Karpas-422 (cell line): ENCODE results near the gene BANF2. TPM values are rescaled to one million over a fixed set of nuclear protein-coding genes. Genes with fewer than 3 reads are reported as not detected.
"Not testable (repeated sequence)": the region's sequence is repeated elsewhere in the genome, so short reads cannot be mapped to it uniquely, and the experiment has no call there.

ENCODE experiments used
- DNase-seq: peaks from one replicate; pipeline ENCODE4 v3.0.0-alpha.2; 2015
- H2AFZ ChIP-seq: fragments of 200-600 bp; sonication (generic); 2 replicates; pipeline ENCODE4 v1.6.1; 2014; ENCODE audit warnings: antibody characterized with exemption, low read length, mixed read lengths
- H3K27ac ChIP-seq: fragments of 200-600 bp; sonication (generic); 2 replicates; pipeline ENCODE4 v1.5.1; 2014; ENCODE audit warnings: mild to moderate bottlenecking, low read length, moderate library complexity
- H3K27me3 ChIP-seq: fragments of 200-600 bp; sonication (generic); 2 replicates; pipeline ENCODE4 v1.6.1; 2014; ENCODE audit warnings: low read length, mixed read lengths
- H3K36me3 ChIP-seq: fragments of 200-600 bp; sonication (generic); 2 replicates; pipeline ENCODE4 v1.6.1; 2014; ENCODE audit warnings: low read length, mixed read lengths; ENCODE audit not compliant: insufficient read depth
- H3K4me1 ChIP-seq: fragments of 200-600 bp; sonication (generic); 2 replicates; pipeline ENCODE4 v1.6.1; 2014; ENCODE audit warnings: mild to moderate bottlenecking, low read length, mixed read lengths
- H3K4me2 ChIP-seq: fragments of 200-600 bp; sonication (generic); 2 replicates; pipeline ENCODE4 v1.6.1; 2014; ENCODE audit warnings: low read length, low read depth, mild to moderate bottlenecking; ENCODE audit not compliant: poor library complexity, severe bottlenecking
- H3K4me3 ChIP-seq: fragments of 200-600 bp; sonication (generic); 2 replicates; pipeline ENCODE4 v1.5.1; 2014; ENCODE audit warnings: mild to moderate bottlenecking, antibody characterized with exemption, low read length, mixed read lengths
- H3K79me2 ChIP-seq: fragments of 200-600 bp; sonication (generic); 2 replicates; pipeline ENCODE4 v1.6.1; 2014; ENCODE audit warnings: mild to moderate bottlenecking, low read length, mixed read lengths
- H3K9ac ChIP-seq: fragments of 200-600 bp; sonication (generic); 2 replicates; pipeline ENCODE4 v1.6.0; 2014; ENCODE audit warnings: low read length
- H3K9me2 ChIP-seq: fragments of 200-600 bp; sonication (generic), shearing (Covaris generic); replicated peaks from 2 replicates; pipeline ENCODE4 v1.6.0; 2014; ENCODE audit warnings: mild to moderate bottlenecking, low read length, moderate library complexity; ENCODE audit not compliant: insufficient read depth
- H3K9me3 ChIP-seq: fragments of 300-700, 200-600 bp; sonication (generic); 2 replicates; pipeline ENCODE4 v1.6.1; 2014; ENCODE audit warnings: low read length, mixed read lengths
- H4K20me1 ChIP-seq: fragments of 200-600 bp; sonication (generic); 2 replicates; pipeline ENCODE4 v1.6.1; 2014; ENCODE audit warnings: mild to moderate bottlenecking, antibody characterized with exemption, low read length, low read depth; ENCODE audit not compliant: insufficient read depth
- total RNA-seq: library from RNA; depleted of rRNA; stranded (reverse); fragments of >200 nt; shearing (Covaris generic); gene quantifications from 2 replicates; pipeline ENCODE4 v1.2.3, GENCODE V29; 2014; ENCODE audit warnings: low replicate concordance

Gene BANF2
- total RNA-seq, 1 experiment from 2014 or later: not detected

- H3K9ac ChIP-seq: no peak overlapping the region
- H4K20me1 ChIP-seq: no peaks in the 10 kb centered on the region
- no peaks in the 10 kb centered on the region for H3K4me1 ChIP-seq
- no peak for DNase-seq
- H2AFZ ChIP-seq: no peak overlapping the region
- no peak overlapping the region for H3K4me3 ChIP-seq
- H3K79me2 ChIP-seq: no peaks in the 10 kb centered on the region
- no peaks in the 10 kb centered on the region for H3K36me3 ChIP-seq
- H3K4me2 ChIP-seq: no peak overlapping the region
- no peaks in the 10 kb centered on the region for H3K27me3 ChIP-seq
- H3K9me2 ChIP-seq: no peaks in the 10 kb centered on the region
- no peaks in the 10 kb centered on the region for H3K9me3 ChIP-seq
- no peak overlapping the region for H3K27ac ChIP-seq
These were observed 66.5 kb downstream of the BANF2 start for GRCh38 chr20:17766226-17766625.

- H3K27ac ChIP-seq: no peak overlapping the region
- no peak overlapping the region for H3K4me2 ChIP-seq
- no peaks in the 10 kb centered on the region for H3K27me3 ChIP-seq
- H4K20me1 ChIP-seq: no peaks in the 10 kb centered on the region
- no peaks in the 10 kb centered on the region for H3K79me2 ChIP-seq
- H3K4me3 ChIP-seq: no peak overlapping the region
- H3K9ac ChIP-seq: no peak overlapping the region
- H3K9me2 ChIP-seq: no peaks in the 10 kb centered on the region
- no peaks in the 10 kb centered on the region for H3K9me3 ChIP-seq
- no peak for DNase-seq
- H3K4me1 ChIP-seq: no peaks in the 10 kb centered on the region
- no peaks in the 10 kb centered on the region for H3K36me3 ChIP-seq
- H2AFZ ChIP-seq: no peak overlapping the region
These were observed 67.9 kb downstream of the BANF2 start for GRCh38 chr20:17767624-17768023.

GRCh38 chr20:17768271-17768670 lies 68.5 kb downstream of the BANF2 start:
- no peak for DNase-seq
- Histone ChIP-seq H3K4me3 (no peak overlapping the region), H3K4me2 (no peak overlapping the region), H2AFZ (no peak overlapping the region), H3K79me2 (no peaks in the 10 kb centered on the region), H3K36me3 (no peaks in the 10 kb centered on the region), H3K27ac (no peak overlapping the region), H3K27me3 (no peaks in the 10 kb centered on the region), H3K9ac (no peak overlapping the region), H3K9me3 (no peaks in the 10 kb centered on the region), H3K9me2 (no peaks in the 10 kb centered on the region), H4K20me1 (no peaks in the 10 kb centered on the region), H3K4me1 (no peaks in the 10 kb centered on the region)

DNA sequence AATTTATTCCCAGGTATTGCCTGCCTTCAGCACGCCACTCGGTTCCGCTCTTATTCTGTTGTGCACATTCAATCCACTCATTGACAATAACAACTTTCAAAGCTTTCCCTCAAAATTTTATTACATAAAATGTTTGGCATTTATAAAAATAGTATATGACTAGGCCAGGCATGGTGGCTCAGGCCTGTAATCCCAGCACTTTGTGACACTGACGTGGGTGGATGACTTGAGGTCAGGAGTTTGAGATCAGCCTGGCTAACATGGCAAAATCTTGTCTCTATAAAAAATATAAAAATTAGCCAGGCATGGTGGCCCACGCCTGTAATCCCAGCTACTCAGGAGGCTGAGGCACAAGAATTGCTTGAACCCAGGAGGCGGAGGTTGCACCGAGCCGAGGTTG lies 70.0 kb downstream of the BANF2 start:
- not testable (repeated sequence) for H3K27me3 ChIP-seq, H3K9me3 ChIP-seq, H4K20me1 ChIP-seq, H3K36me3 ChIP-seq, H3K9me2 ChIP-seq, H3K79me2 ChIP-seq, DNase-seq, H3K4me1 ChIP-seq, H3K4me2 ChIP-seq, H3K27ac ChIP-seq, H3K9ac ChIP-seq, H2AFZ ChIP-seq, H3K4me3 ChIP-seq

DNA sequence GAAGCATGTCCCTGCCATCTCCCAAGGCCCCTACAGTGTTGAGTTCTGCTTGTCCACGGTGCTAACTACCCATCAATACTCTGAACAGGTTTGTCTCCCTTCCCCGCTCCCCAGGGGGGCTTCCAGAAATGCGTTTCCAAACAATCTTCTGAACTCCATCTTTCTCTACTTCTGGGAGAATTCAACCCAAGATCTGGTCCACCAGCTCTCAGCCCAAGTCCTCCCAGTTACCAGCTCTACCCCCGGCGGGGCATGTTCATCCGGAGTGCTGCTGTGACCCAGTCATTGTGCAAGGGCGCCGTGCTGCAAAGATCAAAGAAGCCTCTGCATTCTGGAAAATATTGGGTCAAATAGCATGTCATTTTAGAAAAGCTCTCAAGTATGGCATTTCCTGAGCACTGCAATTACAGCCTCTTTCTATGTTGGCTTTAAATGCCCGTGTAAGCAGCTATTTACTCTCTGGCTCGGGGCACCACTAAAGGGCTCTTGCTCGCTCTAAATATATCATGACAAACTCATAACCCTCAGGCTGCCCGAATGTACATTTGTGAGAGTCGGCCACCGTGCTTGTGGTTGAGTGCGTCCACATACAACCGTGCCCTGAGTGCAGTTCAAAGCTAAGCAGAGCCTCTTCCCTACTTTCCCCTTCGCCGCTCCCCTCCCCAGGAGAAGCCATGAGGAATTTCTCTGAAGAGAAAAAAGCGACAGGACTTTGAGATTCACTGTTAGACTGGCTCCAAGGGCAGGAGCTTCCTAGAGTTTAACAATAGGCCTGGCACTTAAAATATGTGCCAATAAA lies 71.6 kb downstream of the BANF2 start:
- Histone ChIP-seq H3K9ac (no peak overlapping the region), H3K36me3 (no peaks in the 10 kb centered on the region), H3K9me3 (no peaks in the 10 kb centered on the region), H3K4me2 (no peak overlapping the region), H3K9me2 (no peaks in the 10 kb centered on the region), H3K27me3 (no peaks in the 10 kb centered on the region), H2AFZ (no peak overlapping the region), H4K20me1 (no peaks in the 10 kb centered on the region), H3K4me3 (no peak overlapping the region), H3K4me1 (no peaks in the 10 kb centered on the region), H3K27ac (no peak overlapping the region), H3K79me2 (no peaks in the 10 kb centered on the region)
- DNase-seq: no peak

- H3K36me3 ChIP-seq: no peaks in the 10 kb centered on the region
- H3K9me3 ChIP-seq: no peaks in the 10 kb centered on the region
- H3K4me1 ChIP-seq: no peaks in the 10 kb centered on the region
- H3K4me2 ChIP-seq: no peak overlapping the region
- H3K9me2 ChIP-seq: no peaks in the 10 kb centered on the region
- H3K27ac ChIP-seq: no peak overlapping the region
- H3K9ac ChIP-seq: no peak overlapping the region
- no peaks in the 10 kb centered on the region for H4K20me1 ChIP-seq
- H3K27me3 ChIP-seq: no peaks in the 10 kb centered on the region
- H3K4me3 ChIP-seq: no peak overlapping the region
- no peaks in the 10 kb centered on the region for H3K79me2 ChIP-seq
- H2AFZ ChIP-seq: no peak overlapping the region
- DNase-seq: no peak
These were observed 72.2 kb downstream of the BANF2 start for GRCh38 chr20:17772005-17772343.

- no peak overlapping the region for H3K9ac ChIP-seq
- no peaks in the 10 kb centered on the region for H4K20me1 ChIP-seq
- no peak overlapping the region for H3K4me3 ChIP-seq
- no peak overlapping the region for H3K27ac ChIP-seq
- DNase-seq: no peak
- H3K9me3 ChIP-seq: no peaks in the 10 kb centered on the region
- no peaks in the 10 kb centered on the region for H3K9me2 ChIP-seq
- H2AFZ ChIP-seq: no peak overlapping the region
- no peaks in the 10 kb centered on the region for H3K4me1 ChIP-seq
- no peaks in the 10 kb centered on the region for H3K79me2 ChIP-seq
- no peaks in the 10 kb centered on the region for H3K27me3 ChIP-seq
- H3K4me2 ChIP-seq: no peak overlapping the region
- no peaks in the 10 kb centered on the region for H3K36me3 ChIP-seq
These were observed 73.9 kb downstream of the BANF2 start for GRCh38 chr20:17773619-17774018.

- H3K9me2 ChIP-seq: no peaks in the 10 kb centered on the region
- H3K27me3 ChIP-seq: no peaks in the 10 kb centered on the region
- no peak for DNase-seq
- H3K4me3 ChIP-seq: no peak overlapping the region
- no peak overlapping the region for H3K4me2 ChIP-seq
- H3K36me3 ChIP-seq: no peaks in the 10 kb centered on the region
- no peak overlapping the region for H2AFZ ChIP-seq
- no peaks in the 10 kb centered on the region for H3K9me3 ChIP-seq
- H4K20me1 ChIP-seq: no peaks in the 10 kb centered on the region
- H3K79me2 ChIP-seq: no peaks in the 10 kb centered on the region
- H3K9ac ChIP-seq: no peak overlapping the region
- no peaks in the 10 kb centered on the region; the same call in 1 of the 2 replicates for H3K4me1 ChIP-seq
- H3K27ac ChIP-seq: no peak overlapping the region
These were observed 75.8 kb downstream of the BANF2 start for GRCh38 chr20:17775600-17775999.
